Mesendoderm (in vitro differentiated cells): ENCODE results near the gene NNT.

Experiments
- DNase-seq: peaks from one replicate; pipeline ENCODE4 v3.0.0; 2013
- H2AK5ac ChIP-seq: 2 replicates; pipeline ENCODE4 v1.6.1; 2013; ENCODE audit warnings: low read length, inconsistent platforms
- H2BK120ac ChIP-seq: 2 replicates; pipeline ENCODE4 v1.6.1; 2013; ENCODE audit warnings: low read depth, mild to moderate bottlenecking, low read length, moderate library complexity, mixed read lengths
- H2BK15ac ChIP-seq: replicated peaks from 2 replicates; pipeline ENCODE4 v1.6.1; 2013; ENCODE audit warnings: low read depth, mild to moderate bottlenecking, moderate library complexity
- H2BK5ac ChIP-seq: 2 replicates; pipeline ENCODE4 v1.6.1; 2013; ENCODE audit warnings: low read length, inconsistent platforms
- H3K18ac ChIP-seq: 2 replicates; pipeline ENCODE4 v1.6.1; 2013; ENCODE audit warnings: mild to moderate bottlenecking, low read length, mixed read lengths
- H3K23ac ChIP-seq: one replicate; pipeline ENCODE4 v1.6.1; 2013; ENCODE audit warnings: low read length
- H3K27ac ChIP-seq: 2 replicates; pipeline ENCODE4 v1.5.1; 2013; ENCODE audit warnings: low read depth, mild to moderate bottlenecking, inconsistent platforms, low read length, moderate library complexity
- H3K27me3 ChIP-seq: 2 replicates; pipeline ENCODE4 v1.6.1; 2013; ENCODE audit warnings: low read length, control low read depth, mild to moderate bottlenecking, inconsistent platforms; ENCODE audit not compliant: insufficient read depth, poor library complexity
- H3K36me3 ChIP-seq: 2 replicates; pipeline ENCODE4 v1.6.1; 2013; ENCODE audit warnings: low read length, inconsistent platforms; ENCODE audit not compliant: control insufficient read depth, insufficient read depth
- H3K4ac ChIP-seq: one replicate; pipeline ENCODE4 v1.6.1; 2013; ENCODE audit warnings: low read depth, mild to moderate bottlenecking, low read length, moderate library complexity
- H3K4me1 ChIP-seq: 2 replicates; pipeline ENCODE4 v1.6.1; 2013; ENCODE audit warnings: low read depth, low read length, inconsistent platforms; ENCODE audit not compliant: control insufficient read depth
- H3K4me2 ChIP-seq: 2 replicates; pipeline ENCODE4 v1.6.1; 2013; ENCODE audit warnings: low read length
- H3K4me3 ChIP-seq: 2 replicates; pipeline ENCODE4 v1.5.1; 2013; ENCODE audit warnings: mild to moderate bottlenecking, low read length
- H3K56ac ChIP-seq: one replicate; pipeline ENCODE4 v1.6.1; 2013; ENCODE audit warnings: low read length
- H3K79me1 ChIP-seq: 2 replicates; pipeline ENCODE4 v1.6.1; 2013; ENCODE audit warnings: low read length, inconsistent platforms
- H3K79me2 ChIP-seq: 2 replicates; pipeline ENCODE4 v1.6.1; 2013; ENCODE audit warnings: mild to moderate bottlenecking, low read length; ENCODE audit not compliant: control insufficient read depth, insufficient read depth
- H3K9ac ChIP-seq: 2 replicates; pipeline ENCODE4 v1.6.1; 2013; ENCODE audit warnings: low read length, inconsistent platforms
- H4K5ac ChIP-seq: one replicate; pipeline ENCODE4 v1.6.1; 2013; ENCODE audit warnings: low read length
- H4K8ac ChIP-seq: one replicate; pipeline ENCODE4 v1.6.1; 2013; ENCODE audit warnings: low read depth, mild to moderate bottlenecking, control low read depth, low read length, moderate library complexity
- WGBS: extraction: QIAGEN DNeasy Blood & Tissue Kit; methylation state at CpG from one replicate; pipeline ENCODE4 v1.1.7; 2013; ENCODE audit warnings: low lambda C conversion rate, missing lambda C conversion rate; ENCODE audit not compliant: insufficient coverage; ENCODE audit errors: extremely low coverage; 5-methylcytosine and 5-hydroxymethylcytosine counted together

Gene NNT

DNA sequence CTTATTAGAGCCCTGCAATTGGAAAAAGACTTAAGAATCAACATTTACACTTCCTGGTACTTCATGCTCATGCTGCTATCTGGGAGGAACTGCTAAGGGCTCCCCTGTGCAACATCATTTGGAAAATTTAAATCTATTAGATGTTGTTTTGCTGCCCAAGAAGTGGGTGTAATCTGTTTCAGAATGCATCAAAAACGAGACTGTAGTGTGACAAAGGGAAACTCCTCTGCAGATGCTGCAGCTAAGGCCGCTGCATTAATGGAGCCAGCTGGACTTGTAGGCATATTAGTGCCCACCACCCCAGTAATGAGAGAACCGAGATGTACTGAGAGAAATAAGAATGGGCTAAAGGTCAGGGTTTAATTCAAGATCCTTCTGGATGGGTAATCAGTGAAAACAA is 35.0 kb upstream of the NNT start:
- Histone ChIP-seq H2BK15ac (no peak overlapping the region), H3K9ac (no peak overlapping the region), H3K4me2 (no peak overlapping the region), H4K8ac (no peak overlapping the region), H2BK5ac (no peak overlapping the region), H3K79me2 (no peaks in the 10 kb centered on the region), H3K27ac (no peak overlapping the region), H2AK5ac (no peak overlapping the region), H3K4me3 (no peak overlapping the region), H3K18ac (no peak overlapping the region), H3K4ac (no peak overlapping the region), H4K5ac (no peak overlapping the region), H3K4me1 (no peaks in the 10 kb centered on the region), H3K23ac (no peak overlapping the region), H3K79me1 (no peaks in the 10 kb centered on the region), H3K56ac (no peak overlapping the region), H3K27me3 (no peaks in the 10 kb centered on the region), H2BK120ac (no peak overlapping the region), H3K36me3 (no peaks in the 10 kb centered on the region)
- WGBS, result no CpG with 5 or more reads among the region's 3 CpGs
- no peak for DNase-seq

- DNase-seq, result no peak
- Histone ChIP-seq H2AK5ac (no peak overlapping the region), H3K4me1 (no peaks in the 10 kb centered on the region), H3K27me3 (no peaks in the 10 kb centered on the region), H2BK15ac (no peak overlapping the region), H4K8ac (no peak overlapping the region), H3K79me2 (no peaks in the 10 kb centered on the region), H3K4me2 (no peak overlapping the region), H3K79me1 (no peaks in the 10 kb centered on the region), H3K23ac (no peak overlapping the region), H3K18ac (no peak overlapping the region), H2BK120ac (no peak overlapping the region), H3K9ac (no peak overlapping the region), H4K5ac (no peak overlapping the region), H2BK5ac (no peak overlapping the region), H3K56ac (no peak overlapping the region), H3K4ac (no peak overlapping the region), H3K4me3 (no peak overlapping the region), H3K27ac (no peak overlapping the region), H3K36me3 (no peaks in the 10 kb centered on the region)
- WGBS, result no CpG with 5 or more reads among the region's 4 CpGs
Observed at GRCh38 chr5:43569236-43569746, 33.7 kb upstream of the NNT start.

DNA sequence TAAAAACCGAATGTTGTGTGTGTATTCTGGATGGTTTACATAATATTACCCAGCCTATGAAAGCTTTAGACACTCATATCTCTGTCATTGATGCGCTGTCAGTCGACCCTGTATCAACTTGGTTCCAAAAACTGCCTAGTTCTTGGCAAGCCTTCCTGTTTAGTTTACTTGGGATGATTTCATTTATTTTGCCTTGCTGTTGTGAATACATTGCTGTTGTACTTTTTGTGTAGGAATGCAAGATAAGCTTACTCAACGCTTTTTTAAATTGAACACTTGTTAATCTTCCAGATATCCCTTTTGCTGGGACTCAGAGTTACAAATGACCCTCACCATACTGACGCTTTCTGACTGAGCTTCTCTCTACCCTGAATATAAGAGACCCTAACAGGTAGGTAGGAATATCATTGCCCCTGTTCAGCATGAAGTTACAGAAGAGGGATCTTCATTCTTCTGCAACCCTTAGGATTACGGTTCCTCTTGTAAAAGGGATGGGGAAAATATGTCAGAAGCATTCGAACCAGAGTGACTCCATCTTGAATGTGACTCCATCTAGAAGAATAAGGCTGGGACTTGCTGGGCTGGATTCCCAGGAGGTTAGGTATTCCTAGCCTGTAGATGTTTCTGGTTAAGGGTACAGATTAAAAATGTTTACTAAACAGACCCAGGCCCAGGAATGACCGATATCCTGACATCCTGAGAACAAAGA is 32.4 kb upstream of the NNT start:
- no peaks in the 10 kb centered on the region for H3K36me3 ChIP-seq
- H2BK15ac ChIP-seq, result no peak overlapping the region
- H3K4me1 ChIP-seq, result no peaks in the 10 kb centered on the region
- no peak overlapping the region for H3K23ac ChIP-seq
- H3K9ac ChIP-seq, result no peak overlapping the region
- no peaks in the 10 kb centered on the region for H3K79me2 ChIP-seq
- H3K56ac ChIP-seq, result no peak overlapping the region
- no peak for DNase-seq
- H4K5ac ChIP-seq, result no peak overlapping the region
- H3K79me1 ChIP-seq, result no peaks in the 10 kb centered on the region
- no CpG with 5 or more reads among the region's 8 CpGs for WGBS
- no peak overlapping the region for H3K18ac ChIP-seq
- no peaks in the 10 kb centered on the region for H3K27me3 ChIP-seq
- no peak overlapping the region for H2BK5ac ChIP-seq
- H4K8ac ChIP-seq, result no peak overlapping the region
- no peak overlapping the region for H3K27ac ChIP-seq
- no peak overlapping the region for H3K4me3 ChIP-seq
- H3K4me2 ChIP-seq, result no peak overlapping the region
- no peak overlapping the region for H2AK5ac ChIP-seq
- H2BK120ac ChIP-seq, result no peak overlapping the region
- no peak overlapping the region for H3K4ac ChIP-seq

GRCh38 chr5:43571237-43571636 is 31.7 kb upstream of the NNT start:
- H3K27ac ChIP-seq, result no peak overlapping the region
- no peaks in the 10 kb centered on the region for H3K36me3 ChIP-seq
- H2BK15ac ChIP-seq, result no peak overlapping the region
- H3K4me3 ChIP-seq, result no peak overlapping the region
- no peak for DNase-seq
- no peak overlapping the region for H4K5ac ChIP-seq
- H3K18ac ChIP-seq, result no peak overlapping the region
- H2AK5ac ChIP-seq, result no peak overlapping the region
- H4K8ac ChIP-seq, result no peak overlapping the region
- H3K4ac ChIP-seq, result no peak overlapping the region
- H3K56ac ChIP-seq, result no peak overlapping the region
- no peak overlapping the region for H3K4me2 ChIP-seq
- H2BK120ac ChIP-seq, result no peak overlapping the region
- H3K23ac ChIP-seq, result no peak overlapping the region
- H3K9ac ChIP-seq, result no peak overlapping the region
- no peaks in the 10 kb centered on the region for H3K79me1 ChIP-seq
- H3K79me2 ChIP-seq, result no peaks in the 10 kb centered on the region
- H2BK5ac ChIP-seq, result no peak overlapping the region
- WGBS, result no CpG with 5 or more reads among the region's 5 CpGs
- no peaks in the 10 kb centered on the region for H3K27me3 ChIP-seq
- no peaks in the 10 kb centered on the region for H3K4me1 ChIP-seq

DNA sequence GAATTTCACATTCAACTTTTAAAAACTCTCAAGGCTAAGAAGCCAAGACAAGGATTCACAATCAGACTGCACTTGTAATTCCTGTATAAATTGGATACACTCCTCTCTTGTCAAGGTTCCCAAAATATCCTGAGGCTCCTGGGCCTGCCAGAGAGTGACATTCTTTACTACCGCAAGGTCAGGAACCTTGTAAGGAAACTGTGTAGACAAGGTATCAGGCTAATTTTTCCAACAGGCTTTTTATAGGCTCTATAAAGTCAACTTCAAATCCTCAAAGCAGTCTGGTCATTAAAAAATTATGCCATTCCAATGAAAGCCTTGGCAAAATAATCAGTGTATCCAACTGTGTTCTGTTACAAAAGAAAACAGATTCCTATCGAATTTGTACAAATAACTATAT is 30.6 kb upstream of the NNT start:
- no peak overlapping the region for H4K8ac ChIP-seq
- H2BK120ac ChIP-seq, result no peak overlapping the region
- H3K4ac ChIP-seq, result no peak overlapping the region
- no peak overlapping the region for H4K5ac ChIP-seq
- no peak overlapping the region for H2BK5ac ChIP-seq
- WGBS, result no CpG with 5 or more reads among the region's 2 CpGs
- H3K79me2 ChIP-seq, result no peaks in the 10 kb centered on the region
- no peaks in the 10 kb centered on the region for H3K79me1 ChIP-seq
- no peak overlapping the region for H3K4me2 ChIP-seq
- no peak overlapping the region for H3K9ac ChIP-seq
- H3K4me3 ChIP-seq, result no peak overlapping the region
- no peaks in the 10 kb centered on the region for H3K27me3 ChIP-seq
- no peak overlapping the region for H2BK15ac ChIP-seq
- no peak for DNase-seq
- H3K4me1 ChIP-seq, result no peaks in the 10 kb centered on the region
- H3K18ac ChIP-seq, result no peak overlapping the region
- no peak overlapping the region for H3K27ac ChIP-seq
- H3K23ac ChIP-seq, result no peak overlapping the region
- no peak overlapping the region for H2AK5ac ChIP-seq
- H3K36me3 ChIP-seq, result no peaks in the 10 kb centered on the region
- H3K56ac ChIP-seq, result no peak overlapping the region

DNA sequence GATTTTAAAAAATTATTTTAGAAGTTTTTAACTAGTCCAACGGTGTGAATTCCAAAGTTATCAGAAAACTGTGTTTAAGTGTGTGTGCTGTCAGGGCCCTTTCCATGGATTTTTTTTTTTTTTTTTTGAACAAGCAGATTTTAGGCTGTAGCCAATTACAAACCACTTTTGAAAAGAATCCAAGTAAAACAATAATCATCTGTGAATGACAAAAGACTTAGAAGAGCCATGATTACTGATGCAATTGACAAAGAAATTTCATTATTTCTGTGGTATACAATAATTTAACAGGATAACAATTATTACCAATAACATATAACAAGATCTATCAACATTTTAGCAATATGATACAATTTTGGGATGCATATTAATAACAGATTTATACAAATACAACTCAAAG is 29.9 kb upstream of the NNT start:
- H2BK5ac ChIP-seq, result no peak overlapping the region
- no peaks in the 10 kb centered on the region for H3K4me1 ChIP-seq
- H3K4ac ChIP-seq, result no peak overlapping the region
- H3K4me3 ChIP-seq, result no peak overlapping the region
- H4K5ac ChIP-seq, result no peak overlapping the region
- no peaks in the 10 kb centered on the region for H3K36me3 ChIP-seq
- H3K79me2 ChIP-seq, result no peaks in the 10 kb centered on the region
- H3K56ac ChIP-seq, result no peak overlapping the region
- H3K27me3 ChIP-seq, result no peaks in the 10 kb centered on the region
- no peak overlapping the region for H2BK15ac ChIP-seq
- H3K23ac ChIP-seq, result no peak overlapping the region
- H3K79me1 ChIP-seq, result no peaks in the 10 kb centered on the region
- DNase-seq, result no peak
- H3K4me2 ChIP-seq, result no peak overlapping the region
- H3K27ac ChIP-seq, result no peak overlapping the region
- no peak overlapping the region for H3K18ac ChIP-seq
- no peak overlapping the region for H4K8ac ChIP-seq
- H3K9ac ChIP-seq, result no peak overlapping the region
- WGBS, result no CpG with 5 or more reads among the region's 1 CpG
- no peak overlapping the region for H2BK120ac ChIP-seq
- H2AK5ac ChIP-seq, result no peak overlapping the region
